ENCODE results near the gene PRXL2A.

GRCh38 chr10:80371467-80371866 lies 36.9 kb upstream of the PRXL2A start:
- TF ChIP-seq CTCF (IDR thresholded peaks at IDR 0.05) (no peak), POLR2A (IDR thresholded peaks at IDR 0.05; ENCODE audit: low read depth) (no peak), EP300 (IDR thresholded peaks at IDR 0.05) (no peak), POLR2AphosphoS5 (IDR thresholded peaks at IDR 0.05) (no peak)
